Pancreas (tissue), 10 donors: ENCODE data around the gene SNED1. TPM values are rescaled to one million over a fixed set of nuclear protein-coding genes. Genes with fewer than 3 reads are reported as not detected.

Experiments
- ATAC-seq, 4 donors: fragments of 200-7000 bp; cut with Tn5 transposase; one replicate each; pipeline versions ENCODE4 v1.8.0 to v1.9.1; 2020; ENCODE audit warnings: mild to moderate bottlenecking in 4 of 4, moderate library complexity in 4 of 4
- DNase-seq, 6 donors: peaks; one replicate each; pipeline ENCODE4 v3.0.0-alpha.2; 2020
- FAIRE-seq: peaks from 2 replicates; lab custom pipeline; 2012; peaks lifted over from hg19 to GRCh38; lab: Jason Lieb, UNC
- H3K27ac ChIP-seq, 4 donors: fragments of 200-600 bp; sonication (generic); 1 replicate in 3 of 4; 2 replicates in 1 of 4; pipeline versions ENCODE4 v1.5.0 to v1.8.0; 2020
- H3K27me3 ChIP-seq, 4 donors: fragments of 200-600 bp; one replicate each; pipeline ENCODE4 v1.8.0; 2021
- H3K36me3 ChIP-seq, 3 donors: fragments of 200-600 bp; sonication (generic) in 1 of 3; one replicate each; pipeline versions ENCODE4 v1.5.0 to v1.8.0; 2020 to 2021
- H3K4me1 ChIP-seq, 3 donors: fragments of 200-600 bp; one replicate each; pipeline ENCODE4 v1.8.0; 2021
- H3K4me3 ChIP-seq, 4 donors: fragments of 200-600 bp; sonication (generic) in 2 of 4; one replicate each; pipeline versions ENCODE4 v1.5.0 to v1.8.0; 2020 to 2021
- H3K9me3 ChIP-seq, 4 donors: fragments of 200-600 bp; one replicate each; pipeline ENCODE4 v1.8.0; 2021
- WGBS, 2 donors: extraction: QIAGEN DNeasy Blood & Tissue Kit; methylation state at CpG; one replicate each; pipeline ENCODE4 v1.1.7; 2013; 5-methylcytosine and 5-hydroxymethylcytosine counted together
- intact Hi-C, 3 donors: fragments of 100-400 bp; cut with DNase I; formaldehyde crosslinking; loops; one replicate each; pipeline versions ENCODE4 v1.11.1 to v1.14.2; 2022
- polyA plus RNA-seq, 2 donors: library from polyadenylated mRNA; stranded (reverse); fragments of 200-250 nt; gene quantifications; one replicate each; pipeline ENCODE4 v1.2.3, GENCODE V29; 2013
- total RNA-seq, 6 donors: library from RNA; stranded (reverse); fragmentation: NEBNext Ultra II Directional in 4 of 6; extraction: Animal tissue kit (Norgen Biotek cat#: 25700) in 4 of 6; gene quantifications; one replicate each; pipeline versions ENCODE4 v1.2.1 to v1.2.4, GENCODE V29; 2021 to 2023
- TF ChIP-seq, protein P1 (sequence below), 4 donors: fragments of 200-600 bp; sonication (generic) in 3 of 4; IDR thresholded peaks; one replicate each; pipeline versions ENCODE4 v1.5.0 to v1.8.0; 2021; ENCODE audit warnings: antibody characterized with exemption in 4 of 4
- donor health status: healthy with polysubstance abuse.
- donor health status: DM: no; HTN: no; CAD: no; lungs with moderate emphysema.
- donor health status: DM: no; HTN: no; CAD: no.
- donor health status: control.
- donor health status: control.
- donor health status: Bipolar disorder and iron deficiency.
- donor health status: DM: yes; HTN: yes; CAD: no.
- donor health status: DM: no; HTN: no; CAD: no.
- donor health status: DM: no; HTN: no; CAD: no.
- donor health status: DM: yes; HTN: yes; CAD: no.

The SNED1 gene
- total and polyA plus RNA-seq, 8 donors = 6.6 to 19.2 (median 10.0) TPM

DNA sequence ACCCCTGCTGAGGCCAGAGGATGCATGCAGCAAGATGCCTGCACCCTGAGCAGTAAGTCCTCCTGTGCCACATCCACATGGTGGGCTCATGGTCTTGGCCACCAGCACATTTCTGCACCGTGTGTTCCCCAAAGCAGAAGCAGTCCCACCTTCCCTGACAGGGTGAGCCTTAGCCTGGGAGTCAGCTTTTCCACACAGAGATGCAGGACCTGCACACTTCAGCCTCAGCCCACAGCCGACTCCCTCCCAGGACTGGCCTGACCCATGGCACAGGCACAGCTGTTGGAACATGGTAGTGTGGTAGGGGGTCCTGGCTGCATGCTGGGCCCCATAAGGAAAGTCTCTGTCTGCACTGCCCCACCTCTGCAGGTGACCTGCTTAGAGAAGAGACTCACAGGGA is 5.0 kb downstream of the SNED1 start:
- peaks cover 0 to 5% (median 0%) of the 10 kb centered on the region in 3 donors for H3K4me1 ChIP-seq
- H3K27me3 ChIP-seq = no peaks in the 10 kb centered on the region
- FAIRE-seq (no peak), ATAC-seq (no peak), DNase-seq (no peak)
- intact Hi-C loops = no loop called here
- H3K9me3 ChIP-seq = no peaks in the 10 kb centered on the region
- no peak overlapping the region for H3K4me3 ChIP-seq
- WGBS, 2 donors = 97 to 100% methylated on average over 2 of the region's 2 CpGs
- no peaks in the 10 kb centered on the region for H3K36me3 ChIP-seq
- TF ChIP-seq, protein P1, sequence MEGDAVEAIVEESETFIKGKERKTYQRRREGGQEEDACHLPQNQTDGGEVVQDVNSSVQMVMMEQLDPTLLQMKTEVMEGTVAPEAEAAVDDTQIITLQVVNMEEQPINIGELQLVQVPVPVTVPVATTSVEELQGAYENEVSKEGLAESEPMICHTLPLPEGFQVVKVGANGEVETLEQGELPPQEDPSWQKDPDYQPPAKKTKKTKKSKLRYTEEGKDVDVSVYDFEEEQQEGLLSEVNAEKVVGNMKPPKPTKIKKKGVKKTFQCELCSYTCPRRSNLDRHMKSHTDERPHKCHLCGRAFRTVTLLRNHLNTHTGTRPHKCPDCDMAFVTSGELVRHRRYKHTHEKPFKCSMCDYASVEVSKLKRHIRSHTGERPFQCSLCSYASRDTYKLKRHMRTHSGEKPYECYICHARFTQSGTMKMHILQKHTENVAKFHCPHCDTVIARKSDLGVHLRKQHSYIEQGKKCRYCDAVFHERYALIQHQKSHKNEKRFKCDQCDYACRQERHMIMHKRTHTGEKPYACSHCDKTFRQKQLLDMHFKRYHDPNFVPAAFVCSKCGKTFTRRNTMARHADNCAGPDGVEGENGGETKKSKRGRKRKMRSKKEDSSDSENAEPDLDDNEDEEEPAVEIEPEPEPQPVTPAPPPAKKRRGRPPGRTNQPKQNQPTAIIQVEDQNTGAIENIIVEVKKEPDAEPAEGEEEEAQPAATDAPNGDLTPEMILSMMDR (IDR thresholded peaks at IDR 0.05) = no peak
- H3K27ac ChIP-seq = no peak overlapping the region

DNA sequence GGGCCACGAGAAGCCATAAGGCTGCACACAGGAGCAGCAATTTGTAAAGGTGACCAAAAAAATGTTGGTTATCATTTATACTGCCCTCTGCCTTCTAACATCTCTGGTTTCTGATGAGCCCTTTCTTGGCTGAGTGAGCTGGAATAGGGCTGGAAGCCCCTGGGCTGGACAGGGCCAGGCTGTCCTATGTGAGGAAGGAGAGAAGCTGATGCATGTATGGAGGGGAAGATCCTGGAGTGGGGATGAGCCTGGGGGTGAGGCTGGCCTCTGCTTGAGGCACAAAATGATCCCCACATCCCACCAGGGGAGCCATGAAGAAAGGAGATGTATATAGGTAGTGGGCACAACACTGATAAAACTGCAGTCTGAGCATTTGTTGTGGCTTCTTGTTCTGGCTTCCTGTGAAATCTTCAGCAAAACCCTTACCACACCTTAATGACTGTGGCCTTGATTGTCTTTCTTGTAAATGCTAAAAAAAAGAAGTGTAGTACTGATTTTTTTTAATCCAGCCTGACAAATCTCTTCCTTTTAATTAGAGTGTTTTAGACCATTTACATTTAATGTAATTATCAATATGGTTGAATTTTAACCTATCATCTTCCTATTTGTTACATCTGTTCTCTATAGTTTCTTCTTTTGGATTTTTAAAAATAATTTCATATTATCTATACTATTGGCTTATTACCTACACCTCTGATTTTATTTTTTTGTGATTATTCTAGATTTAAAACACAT is 5.6 kb downstream of the SNED1 start:
- no peaks in the 10 kb centered on the region for H3K9me3 ChIP-seq
- DNase-seq = no peak
- peaks cover 0 to 5% (median 0%) of the 10 kb centered on the region in 3 donors for H3K4me1 ChIP-seq
- FAIRE-seq = peak; percentile 60
- ATAC-seq = no peak
- no peaks in the 10 kb centered on the region for H3K36me3 ChIP-seq
- 95 to 100% methylated on average over 1 of the region's 1 CpG for WGBS, 2 donors
- TF ChIP-seq, protein P1 (IDR thresholded peaks at IDR 0.05) = no peak
- no peak overlapping the region for H3K27ac ChIP-seq
- no peaks in the 10 kb centered on the region for H3K27me3 ChIP-seq
- H3K4me3 ChIP-seq = no peak overlapping the region
- intact Hi-C loops = no loop called here

DNA sequence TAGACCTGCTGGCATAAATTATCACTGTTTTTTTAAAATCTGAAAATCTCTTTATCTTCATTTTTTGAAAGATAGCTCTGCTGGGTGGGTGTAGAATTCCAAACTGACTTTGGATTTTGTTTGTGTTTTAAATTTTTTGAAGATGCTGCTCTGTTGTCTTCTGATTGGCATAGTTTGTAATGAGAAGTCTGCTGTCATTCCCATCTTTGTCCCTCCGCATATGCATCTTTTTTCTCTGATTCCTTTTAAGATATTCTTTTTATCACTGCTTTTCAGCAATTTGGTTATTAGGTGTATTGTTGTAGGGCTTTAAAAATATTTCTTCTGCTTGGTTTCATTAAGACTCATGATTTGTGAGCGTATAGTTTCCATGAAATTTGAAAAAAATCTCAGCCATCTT is 7.2 kb downstream of the SNED1 start:
- FAIRE-seq (no peak), DNase-seq (no peak), ATAC-seq (no peak)
- 96 to 100% methylated on average over 2 of the region's 2 CpGs for WGBS, 2 donors
- Histone ChIP-seq H3K27me3 (no peaks in the 10 kb centered on the region), H3K36me3 (no peaks in the 10 kb centered on the region), H3K27ac (no peak overlapping the region), H3K4me3 (no peak overlapping the region), H3K4me1 (no peaks in the 10 kb centered on the region), H3K9me3 (no peaks in the 10 kb centered on the region)
- intact Hi-C loops = no loop called here
- TF ChIP-seq, protein P1 (IDR thresholded peaks at IDR 0.05) = no peak

DNA sequence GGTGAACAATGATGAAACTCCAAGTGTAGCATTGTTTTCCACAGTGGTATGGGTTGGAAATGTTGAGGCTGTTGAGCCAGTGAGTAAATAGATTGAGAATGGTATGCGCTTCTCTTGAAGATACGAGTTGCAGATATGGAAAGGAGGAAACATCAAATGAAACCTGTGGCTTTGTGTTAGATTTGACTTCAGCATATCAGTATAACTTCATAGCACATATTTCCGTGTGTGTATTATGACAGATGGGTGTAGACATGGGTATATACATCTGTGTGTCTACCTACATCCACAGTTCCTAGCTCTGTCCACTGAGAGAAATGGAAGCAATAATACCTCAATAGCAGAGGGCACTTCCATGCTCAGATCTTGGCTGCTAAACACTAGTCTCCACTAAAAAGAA is 8.0 kb downstream of the SNED1 start:
- Histone ChIP-seq H3K4me1 (no peaks in the 10 kb centered on the region), H3K27ac (no peak overlapping the region), H3K36me3 (no peaks in the 10 kb centered on the region), H3K27me3 (no peaks in the 10 kb centered on the region), H3K9me3 (no peaks in the 10 kb centered on the region), H3K4me3 (no peak overlapping the region)
- no peak for DNase-seq
- TF ChIP-seq, protein P1 (IDR thresholded peaks at IDR 0.05) = no peak
- ATAC-seq = no peak
- intact Hi-C loops = no loop called here
- no peak for FAIRE-seq
- WGBS, 2 donors = 85 to 90% methylated on average over 3 of the region's 3 CpGs

DNA sequence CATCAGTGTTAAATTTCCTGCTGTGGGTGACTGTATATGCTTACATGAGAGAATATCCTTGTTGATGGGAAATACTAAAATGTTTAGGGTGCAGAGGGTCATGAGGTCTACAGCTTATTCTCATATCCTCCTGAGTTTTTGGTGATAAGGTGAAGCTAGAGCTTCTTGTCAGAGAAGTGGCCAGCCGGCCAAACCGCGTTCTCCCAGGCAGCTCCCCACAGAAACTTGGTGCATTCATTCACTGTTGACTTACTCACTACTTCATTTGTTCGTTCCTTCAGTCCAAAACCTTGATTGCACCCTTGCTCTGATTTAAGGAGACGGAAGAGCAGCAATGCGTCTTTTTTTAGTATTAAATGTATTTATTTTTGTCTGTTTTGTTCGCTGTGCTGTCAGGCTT is 8.7 kb downstream of the SNED1 start:
- TF ChIP-seq, protein P1 (IDR thresholded peaks at IDR 0.05) = no peak
- no peaks in the 10 kb centered on the region for H3K4me1 ChIP-seq
- FAIRE-seq (no peak), ATAC-seq (no peak), DNase-seq (no peak)
- H3K36me3 ChIP-seq = no peaks in the 10 kb centered on the region
- intact Hi-C loops = no loop called here
- H3K27ac ChIP-seq = no peak overlapping the region
- no peak overlapping the region for H3K4me3 ChIP-seq
- WGBS, 2 donors = 90 to 92% methylated on average over 7 of the region's 7 CpGs
- H3K9me3 ChIP-seq = no peaks in the 10 kb centered on the region
- H3K27me3 ChIP-seq = no peaks in the 10 kb centered on the region
